ENCODE data around the gene NFATC3. TPM values are rescaled to one million over a fixed set of nuclear protein-coding genes. Genes with fewer than 3 reads are reported as not detected.

NFATC3 gene
- total and polyA plus RNA-seq, 2 donors (not counting 1 experiment from before 2014, with no cell fraction given): 33.4 to 115 TPM

DNA sequence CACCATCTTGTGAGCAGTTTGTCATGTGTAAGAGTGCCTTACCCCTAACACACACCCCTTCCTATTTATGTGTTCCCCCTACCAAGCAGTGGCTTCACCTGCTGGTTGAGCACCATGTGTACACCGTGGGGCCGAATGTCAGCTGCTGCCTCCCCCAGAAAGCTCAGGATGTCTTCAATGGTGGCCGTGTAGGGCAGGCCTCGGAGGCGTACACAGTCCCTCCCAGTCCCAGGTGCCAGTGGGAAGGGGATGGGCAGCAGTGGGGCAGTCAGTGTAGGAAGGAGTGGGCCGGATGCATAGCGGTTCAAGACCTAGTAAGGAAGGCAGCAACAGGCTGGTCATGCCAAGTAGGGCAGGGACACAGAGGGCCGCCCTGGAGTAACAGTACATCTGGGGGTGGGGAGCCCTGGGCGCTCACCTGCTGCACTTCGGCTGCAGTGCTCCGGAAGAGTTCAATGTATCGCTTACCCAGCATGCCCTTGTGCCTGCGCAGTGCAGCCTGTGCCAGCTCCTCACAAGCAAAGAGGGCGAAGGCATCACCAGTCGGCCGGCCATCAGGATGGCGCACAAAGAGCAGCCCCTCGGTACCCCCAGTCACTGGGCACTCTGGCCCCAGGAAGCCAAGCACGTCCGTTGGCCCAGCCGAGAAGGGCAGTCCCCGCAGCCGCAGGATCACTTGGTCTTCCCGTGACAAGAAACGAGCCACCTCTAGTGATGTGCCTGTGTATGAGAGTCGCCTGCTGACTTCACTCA is 146.4 kb downstream of the NFATC3 start:
- H3K79me2 ChIP-seq (ENCODE audit: control insufficient read depth, insufficient read depth, low read length): peaks cover 16% of the 10 kb centered on the region
- Mint-ChIP-seq H3K27me3 (no peaks in the 10 kb centered on the region), H3K4me3 (no peak overlapping the region), H3K9me3 (ENCODE audit: insufficient read depth) (no peaks in the 10 kb centered on the region), H3K27ac (no peak overlapping the region), H3K4me1 (peaks cover 42% of the 10 kb centered on the region)
- intact Hi-C loops (cut with micrococcal nuclease): no loop called here
- peaks cover 32% of the 10 kb centered on the region for H4K20me1 ChIP-seq (ENCODE audit: control insufficient read depth, insufficient read depth, low read length, poor library complexity, severe bottlenecking)
- no peak overlapping the region for H2AFZ ChIP-seq (ENCODE audit: insufficient read depth, low read depth, low read length, poor library complexity, severe bottlenecking)
- peaks cover 26 to 30% of the 10 kb centered on the region in 2 donors for H3K4me1 ChIP-seq (ENCODE audit: control insufficient read depth in 2 of 2, insufficient read depth in 2 of 2, low read length in 2 of 2)
- H3K27me3 ChIP-seq (replicated peaks in 1 of 4; ENCODE audit: control extremely low read depth in 1 of 4, control insufficient read depth in 3 of 4, insufficient read depth in 4 of 4, low read length in 3 of 4): no peaks in the 10 kb centered on the region
- H3K9ac ChIP-seq (ENCODE audit: low read length): no peak overlapping the region
- H3K36me3 ChIP-seq (replicated peaks in 1 of 2; ENCODE audit: control extremely low read depth in 1 of 2, control insufficient read depth in 1 of 2, extremely low read depth in 1 of 2, insufficient read depth in 2 of 2, low read length in 1 of 2): peaks cover 12 to 23% of the 10 kb centered on the region in 2 experiments
- H3K27ac ChIP-seq (ENCODE audit: low read length in 2 of 2): no peak overlapping the region
- no peak overlapping the region for H3K4me2 ChIP-seq (replicated peaks; ENCODE audit: low read depth, low read length, poor library complexity, severe bottlenecking)
- ChIA-PET CTCF (interaction anchor here (0.6 to 7.1 kb wide), 5 partner anchors 30 to 416 kb away, joined by 3 to 62 read pairs (median 9); partner anchors contain the start of genes NFATC3 and NRN1L), POLR2A (interaction anchor here (0.6 kb wide), 1 partner anchor 12 kb away, joined by 7 read pairs; no protein-coding TSS in a partner anchor)
- WGBS (ENCODE audit: insufficient coverage): 96% methylated on average over 24 of the region's 26 CpGs
- no peak overlapping the region for H3K4me3 ChIP-seq (ENCODE audit: control extremely low read depth in 1 of 5, extremely low read depth in 1 of 5, insufficient read depth in 1 of 5, low read depth in 2 of 5, low read length in 4 of 5)
- H3K9me3 ChIP-seq (ENCODE audit: control extremely low read depth in 1 of 3, control insufficient read depth in 2 of 3, insufficient read depth in 1 of 3, low read length in 2 of 3): no peaks in the 10 kb centered on the region
- DNase-seq (no peak), ATAC-seq (ENCODE audit: low read depth) (no peak)
- no peak for TF ChIP-seq EZH2 (IDR thresholded peaks at IDR 0.05; ENCODE audit: borderline replicate concordance, insufficient read depth, low read depth, low read length, poor library complexity, severe bottlenecking)
- TF ChIP-seq, protein P1, sequence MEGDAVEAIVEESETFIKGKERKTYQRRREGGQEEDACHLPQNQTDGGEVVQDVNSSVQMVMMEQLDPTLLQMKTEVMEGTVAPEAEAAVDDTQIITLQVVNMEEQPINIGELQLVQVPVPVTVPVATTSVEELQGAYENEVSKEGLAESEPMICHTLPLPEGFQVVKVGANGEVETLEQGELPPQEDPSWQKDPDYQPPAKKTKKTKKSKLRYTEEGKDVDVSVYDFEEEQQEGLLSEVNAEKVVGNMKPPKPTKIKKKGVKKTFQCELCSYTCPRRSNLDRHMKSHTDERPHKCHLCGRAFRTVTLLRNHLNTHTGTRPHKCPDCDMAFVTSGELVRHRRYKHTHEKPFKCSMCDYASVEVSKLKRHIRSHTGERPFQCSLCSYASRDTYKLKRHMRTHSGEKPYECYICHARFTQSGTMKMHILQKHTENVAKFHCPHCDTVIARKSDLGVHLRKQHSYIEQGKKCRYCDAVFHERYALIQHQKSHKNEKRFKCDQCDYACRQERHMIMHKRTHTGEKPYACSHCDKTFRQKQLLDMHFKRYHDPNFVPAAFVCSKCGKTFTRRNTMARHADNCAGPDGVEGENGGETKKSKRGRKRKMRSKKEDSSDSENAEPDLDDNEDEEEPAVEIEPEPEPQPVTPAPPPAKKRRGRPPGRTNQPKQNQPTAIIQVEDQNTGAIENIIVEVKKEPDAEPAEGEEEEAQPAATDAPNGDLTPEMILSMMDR (IDR thresholded peaks at IDR 0.05): no peak

DNA sequence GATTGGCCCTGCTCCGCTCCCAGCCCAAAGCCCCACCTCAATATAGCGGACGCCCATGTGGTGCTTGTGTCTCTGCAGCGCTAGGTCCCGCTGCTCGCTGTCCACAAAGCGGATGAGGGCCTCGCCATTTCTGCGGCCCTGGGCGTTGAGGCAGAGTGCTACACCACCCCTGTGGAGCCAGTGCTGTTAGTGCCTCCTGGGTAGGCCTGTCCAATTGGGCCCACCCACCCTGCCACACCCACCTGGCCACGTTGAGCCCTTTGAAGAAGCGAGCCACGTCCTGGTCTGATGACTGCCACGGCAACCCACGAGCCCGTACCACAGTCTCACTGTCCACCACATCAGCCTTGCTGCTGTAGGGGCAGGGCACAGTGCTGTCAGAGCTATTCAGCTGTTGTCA is 147.2 kb downstream of the NFATC3 start:
- WGBS (ENCODE audit: insufficient coverage): 94% methylated on average over 16 of the region's 16 CpGs
- Histone ChIP-seq H3K9me3 (ENCODE audit: control extremely low read depth in 1 of 3, control insufficient read depth in 2 of 3, insufficient read depth in 1 of 3, low read length in 2 of 3) (no peaks in the 10 kb centered on the region), H4K20me1 (ENCODE audit: control insufficient read depth, insufficient read depth, low read length, poor library complexity, severe bottlenecking) (peaks cover 32% of the 10 kb centered on the region), H3K27me3 (replicated peaks in 1 of 4; ENCODE audit: control extremely low read depth in 1 of 4, control insufficient read depth in 3 of 4, insufficient read depth in 4 of 4, low read length in 3 of 4) (no peaks in the 10 kb centered on the region), H3K4me3 (ENCODE audit: control extremely low read depth in 1 of 5, extremely low read depth in 1 of 5, insufficient read depth in 1 of 5, low read depth in 2 of 5, low read length in 4 of 5) (no peak overlapping the region), H3K4me2 (replicated peaks; ENCODE audit: low read depth, low read length, poor library complexity, severe bottlenecking) (no peak overlapping the region), H3K4me1 (ENCODE audit: control insufficient read depth in 2 of 2, insufficient read depth in 2 of 2, low read length in 2 of 2) (peaks cover 25 to 30% of the 10 kb centered on the region in 2 donors), H3K36me3 (replicated peaks in 1 of 2; ENCODE audit: control extremely low read depth in 1 of 2, control insufficient read depth in 1 of 2, extremely low read depth in 1 of 2, insufficient read depth in 2 of 2, low read length in 1 of 2) (peaks cover 12 to 16% of the 10 kb centered on the region in 2 experiments), H2AFZ (ENCODE audit: insufficient read depth, low read depth, low read length, poor library complexity, severe bottlenecking) (no peak overlapping the region), H3K9ac (ENCODE audit: low read length) (no peak overlapping the region), H3K27ac (ENCODE audit: low read length in 2 of 2) (no peak overlapping the region), H3K79me2 (ENCODE audit: control insufficient read depth, insufficient read depth, low read length) (peaks cover 16% of the 10 kb centered on the region)
- intact Hi-C loops (cut with micrococcal nuclease): no loop called here
- ChIA-PET CTCF (no interaction called here), POLR2A (interaction anchor here (0.6 kb wide), 1 partner anchor 432 kb away, joined by 5 read pairs; no protein-coding TSS in a partner anchor)
- TF ChIP-seq, protein P1 (IDR thresholded peaks at IDR 0.05): no peak
- TF ChIP-seq EZH2 (IDR thresholded peaks at IDR 0.05; ENCODE audit: borderline replicate concordance, insufficient read depth, low read depth, low read length, poor library complexity, severe bottlenecking): no peak
- H3K27me3 Mint-ChIP-seq: no peaks in the 10 kb centered on the region
- ATAC-seq (ENCODE audit: low read depth): no peak
- peak overlapping the region; percentile 41 for H3K27ac Mint-ChIP-seq
- H3K4me3 Mint-ChIP-seq: no peak overlapping the region
- H3K4me1 Mint-ChIP-seq: peaks cover 41% of the 10 kb centered on the region
- DNase-seq: no peak
- H3K9me3 Mint-ChIP-seq (ENCODE audit: insufficient read depth): no peaks in the 10 kb centered on the region

All from B cell (primary cell).